Activated CD4-positive, alpha-beta T cell treated with anti-CD3 and anti-CD28 coated beads for 1 hour (primary cell): ENCODE data around the gene MEGF10.

ENCODE experiments used
- DNase-seq: peaks from one replicate; pipeline ENCODE4 v3.0.0-alpha.2; 2020

The MEGF10 gene

GRCh38 chr5:127375544-127376091 is 85.0 kb downstream of the MEGF10 start:
- no peak for DNase-seq

- DNase-seq = no peak
Observed at GRCh38 chr5:127377651-127378050, 87.1 kb downstream of the MEGF10 start.

GRCh38 chr5:127385936-127386335 is 95.3 kb downstream of the MEGF10 start:
- no peak for DNase-seq

- no peak for DNase-seq
Observed at GRCh38 chr5:127386557-127386956, 96.0 kb downstream of the MEGF10 start.

GRCh38 chr5:127389601-127390000 is 99.0 kb downstream of the MEGF10 start:
- no peak for DNase-seq

- DNase-seq = no peak
Observed at GRCh38 chr5:127392762-127393161, 102.2 kb downstream of the MEGF10 start.

- no peak for DNase-seq
Observed at GRCh38 chr5:127396490-127397155, 106.0 kb downstream of the MEGF10 start.

- DNase-seq = no peak
Observed at GRCh38 chr5:127398508-127398907, 107.9 kb downstream of the MEGF10 start.

GRCh38 chr5:127399068-127399467 is 108.5 kb downstream of the MEGF10 start:
- DNase-seq = no peak

GRCh38 chr5:127400539-127400938 is 109.9 kb downstream of the MEGF10 start:
- DNase-seq = no peak

- no peak for DNase-seq
Observed at GRCh38 chr5:127400946-127401670, 110.5 kb downstream of the MEGF10 start.

- DNase-seq = no peak
Observed at GRCh38 chr5:127402361-127402760, 111.8 kb downstream of the MEGF10 start.

GRCh38 chr5:127404190-127404589 is 113.6 kb downstream of the MEGF10 start:
- DNase-seq = no peak

- DNase-seq = no peak
Observed at GRCh38 chr5:127406326-127407121, 115.9 kb downstream of the MEGF10 start.

GRCh38 chr5:127409246-127409917 is 118.8 kb downstream of the MEGF10 start:
- DNase-seq = no peak

- no peak for DNase-seq
Observed at GRCh38 chr5:127409921-127410675, 119.5 kb downstream of the MEGF10 start.

GRCh38 chr5:127410959-127411358 is 120.4 kb downstream of the MEGF10 start:
- no peak for DNase-seq

- no peak for DNase-seq
Observed at GRCh38 chr5:127411381-127411780, 120.8 kb downstream of the MEGF10 start.

GRCh38 chr5:127412698-127413097 is 122.1 kb downstream of the MEGF10 start:
- no peak for DNase-seq

GRCh38 chr5:127415034-127415433 is 124.4 kb downstream of the MEGF10 start:
- DNase-seq = no peak

GRCh38 chr5:127416906-127417305 is 126.3 kb downstream of the MEGF10 start:
- no peak for DNase-seq

GRCh38 chr5:127417528-127417927 is 126.9 kb downstream of the MEGF10 start:
- DNase-seq = no peak
